Activated CD8-positive, alpha-beta memory T cell treated with anti-CD3 and anti-CD28 coated beads for 1 hour (primary cell): Measurements from ENCODE around the gene NFKBIZ.
A peak's percentile ranks its signal among the peaks of the same experiment; 100 is the strongest.

Source experiments
- DNase-seq, 2 donors: peaks; one replicate each; pipeline ENCODE4 v3.0.0-alpha.2; 2020; ENCODE audit warnings: low read depth in 1 of 2; ENCODE audit errors: extremely low read depth in 1 of 2

The NFKBIZ gene

DNA sequence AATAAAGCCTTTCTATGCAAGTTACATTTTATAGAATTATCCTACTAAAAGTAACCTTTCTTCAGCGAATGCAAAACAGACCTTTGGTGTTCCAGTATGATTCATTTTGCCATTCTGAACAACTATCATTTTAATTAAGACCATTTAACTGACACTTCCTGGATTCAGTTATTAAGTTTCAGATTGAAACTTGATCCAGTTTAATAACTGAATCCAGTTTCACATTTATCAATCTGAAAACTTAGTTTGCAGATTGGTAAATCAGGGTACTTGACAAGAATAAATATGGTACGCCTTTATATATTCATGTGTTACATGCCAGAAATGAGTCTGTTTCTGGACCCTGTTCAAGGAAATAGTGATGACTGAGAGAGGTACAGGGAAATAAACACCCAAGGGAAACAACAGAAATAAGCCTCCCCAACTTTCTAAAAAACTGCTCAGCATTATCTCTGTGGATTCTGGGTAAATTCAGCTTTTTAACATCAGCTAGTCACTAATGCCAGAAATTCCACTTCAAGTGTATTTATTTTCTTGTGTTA lies 23.3 kb upstream of the NFKBIZ start:
- no peak for DNase-seq

- DNase-seq = peak; percentile 50 to 62
These were observed 21.8 kb upstream of the NFKBIZ start for GRCh38 chr3:101827211-101828174.

DNA sequence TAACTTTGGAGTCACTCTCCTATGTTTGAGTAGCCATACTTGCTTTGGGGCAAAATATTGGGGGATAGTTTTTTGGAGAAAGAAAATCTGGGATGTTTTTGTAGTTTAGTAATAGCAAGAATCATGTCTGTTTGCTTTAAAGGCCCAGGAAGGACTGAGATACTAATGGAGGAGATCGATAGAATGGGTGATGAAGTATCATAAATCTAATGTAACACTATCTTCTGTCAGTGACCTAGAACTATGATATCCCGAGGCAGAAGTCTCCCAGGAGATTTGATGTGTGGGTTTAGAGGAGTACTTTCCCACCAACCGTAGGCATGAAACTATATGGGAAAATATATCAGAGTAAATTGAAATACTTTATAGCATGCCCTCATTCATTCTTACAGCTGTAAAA lies 21.0 kb upstream of the NFKBIZ start:
- DNase-seq = no peak

DNA sequence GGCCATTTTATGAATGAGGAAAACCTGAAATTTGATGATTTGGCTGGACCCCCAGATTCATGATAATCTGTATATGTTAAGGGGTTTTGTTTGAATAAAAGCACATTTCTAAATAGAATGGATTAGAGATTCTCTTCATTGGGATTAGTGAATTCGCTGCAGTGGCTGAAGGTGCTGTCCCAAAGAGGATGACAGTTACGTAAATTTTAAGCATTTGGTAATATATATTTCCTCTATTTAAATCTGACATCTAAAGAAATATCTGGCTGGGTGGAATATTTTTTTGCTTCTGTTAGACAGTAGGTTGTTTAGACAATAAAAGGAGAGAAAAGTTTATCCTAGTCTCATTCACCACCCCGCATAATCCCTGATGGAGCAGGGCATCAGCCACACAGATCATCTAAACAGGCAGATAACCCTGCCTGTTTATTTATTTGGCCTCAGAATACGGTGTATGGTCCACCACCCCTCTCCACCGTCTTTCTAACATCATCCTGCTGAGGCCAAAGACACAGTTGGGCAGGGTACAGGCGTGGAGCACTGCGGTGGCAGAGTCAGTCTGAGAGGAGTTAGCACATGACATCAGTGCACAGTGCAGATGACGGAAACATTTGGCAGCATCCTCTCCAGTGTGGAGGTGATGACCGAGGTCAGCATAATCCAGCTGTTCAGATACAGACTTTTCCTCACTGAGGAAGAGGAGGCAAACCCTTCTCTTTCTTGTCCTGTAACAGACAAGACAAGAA lies 20.4 kb upstream of the NFKBIZ start:
- DNase-seq = no peak

GRCh38 chr3:101829437-101829830 lies 19.9 kb upstream of the NFKBIZ start:
- no peak for DNase-seq

DNA sequence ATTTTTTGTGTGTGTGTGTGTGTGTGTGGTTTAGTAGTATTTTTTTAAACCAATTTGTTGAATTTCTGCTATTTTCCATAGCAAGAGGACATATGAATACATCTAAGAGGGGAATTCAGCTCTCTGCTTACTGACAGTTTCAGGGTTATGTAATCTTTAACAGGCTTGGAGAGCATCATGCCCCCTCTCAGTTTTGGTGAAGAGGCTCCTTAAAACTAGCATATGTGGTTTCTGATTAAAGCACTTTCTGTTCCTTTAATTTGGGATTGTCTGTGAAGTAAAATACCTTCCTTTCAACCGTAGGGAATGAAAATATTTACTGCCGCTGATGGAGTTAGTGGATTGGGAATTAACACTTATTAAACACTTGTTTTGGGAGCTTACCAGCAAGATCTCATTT lies 19.4 kb upstream of the NFKBIZ start:
- DNase-seq = no peak

DNA sequence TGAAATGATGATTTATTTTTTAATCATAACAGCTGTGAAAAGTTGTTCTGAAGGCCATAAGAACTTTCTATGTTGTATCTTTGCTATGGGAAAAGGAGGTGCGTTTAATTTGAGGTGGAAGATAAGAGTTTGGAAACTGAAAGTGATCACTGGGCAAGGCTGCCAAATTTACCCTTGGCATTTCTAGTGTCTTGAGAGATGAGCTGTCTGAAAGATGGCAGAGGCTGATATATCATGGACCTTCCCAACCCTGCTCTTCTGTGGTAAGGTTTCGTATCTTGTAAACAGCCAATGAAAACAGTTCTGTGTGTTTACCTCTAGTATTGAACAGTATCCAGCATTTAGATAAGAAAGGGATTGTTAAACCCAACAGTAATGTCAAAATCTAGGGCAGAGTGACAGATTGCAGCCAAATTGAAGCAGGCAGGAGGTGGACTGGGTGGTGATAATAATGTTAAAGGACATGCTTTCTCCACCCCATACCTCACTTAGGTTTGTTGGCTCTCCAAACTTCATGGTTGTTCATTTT lies 15.8 kb upstream of the NFKBIZ start:
- DNase-seq = no peak

DNA sequence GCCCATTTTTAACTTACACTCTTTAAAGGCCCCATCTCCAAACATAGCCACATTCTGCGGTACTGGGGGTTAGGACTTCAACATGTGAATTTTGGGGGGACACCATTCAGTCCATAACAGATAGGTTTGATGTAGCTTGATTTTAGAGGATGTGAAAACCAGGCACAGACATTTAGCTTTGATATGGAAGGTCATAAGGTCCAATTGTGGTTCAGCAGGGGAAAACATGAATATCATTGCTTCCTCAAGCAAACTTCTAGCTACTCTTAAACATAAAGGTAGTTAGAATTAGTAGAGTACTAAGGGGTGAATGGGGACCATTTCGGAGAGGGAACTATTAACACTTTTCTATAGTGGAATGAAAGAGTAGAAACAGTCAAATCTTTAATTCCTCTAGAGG lies 13.6 kb upstream of the NFKBIZ start:
- no peak for DNase-seq

GRCh38 chr3:101836160-101836559 lies 13.2 kb upstream of the NFKBIZ start:
- DNase-seq = no peak

DNA sequence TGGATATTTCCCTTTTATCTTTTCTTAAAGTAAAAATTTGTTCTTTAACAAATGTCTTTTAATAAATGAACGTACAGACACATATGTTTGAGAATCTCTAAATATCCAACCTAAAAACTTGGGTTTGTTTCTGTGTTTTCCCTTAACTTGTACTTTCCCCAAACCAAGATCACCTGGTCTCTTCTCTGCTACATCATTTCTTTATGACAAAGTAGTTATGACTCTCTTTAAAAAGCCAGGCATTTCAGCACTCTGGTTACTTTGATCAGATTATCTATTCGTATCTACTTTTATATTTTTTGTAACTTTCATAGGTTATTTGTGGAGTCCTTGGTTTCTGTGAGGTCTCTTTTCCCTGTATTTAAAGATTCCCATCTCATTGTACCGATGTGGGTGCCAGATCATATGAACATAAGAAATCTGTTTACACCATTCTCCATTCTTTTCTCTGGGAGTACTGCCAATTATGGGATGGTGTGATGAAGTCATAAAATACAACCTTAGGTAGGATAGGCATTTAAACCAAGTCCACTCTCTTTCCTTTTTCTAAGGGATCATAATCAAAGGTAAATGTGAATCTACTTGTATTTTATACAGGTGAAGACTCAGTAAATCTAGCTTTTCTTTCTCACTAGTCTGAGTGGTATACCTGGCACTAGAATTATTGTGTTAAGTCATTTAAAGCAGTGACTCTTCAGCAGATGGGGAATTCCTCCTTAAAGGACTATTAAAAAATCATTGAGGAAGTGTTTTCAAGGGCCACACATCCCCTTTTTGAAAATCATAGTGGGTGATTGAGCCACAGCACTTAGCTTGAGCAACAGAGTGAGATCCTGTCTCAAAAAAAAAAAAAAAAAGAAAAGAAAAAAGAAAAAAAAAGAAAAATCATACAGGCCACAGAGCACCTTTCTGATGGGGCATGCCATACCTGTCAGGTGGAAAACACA lies 12.4 kb upstream of the NFKBIZ start:
- DNase-seq = no peak

GRCh38 chr3:101838691-101839090 lies 10.6 kb upstream of the NFKBIZ start:
- DNase-seq = no peak

DNA sequence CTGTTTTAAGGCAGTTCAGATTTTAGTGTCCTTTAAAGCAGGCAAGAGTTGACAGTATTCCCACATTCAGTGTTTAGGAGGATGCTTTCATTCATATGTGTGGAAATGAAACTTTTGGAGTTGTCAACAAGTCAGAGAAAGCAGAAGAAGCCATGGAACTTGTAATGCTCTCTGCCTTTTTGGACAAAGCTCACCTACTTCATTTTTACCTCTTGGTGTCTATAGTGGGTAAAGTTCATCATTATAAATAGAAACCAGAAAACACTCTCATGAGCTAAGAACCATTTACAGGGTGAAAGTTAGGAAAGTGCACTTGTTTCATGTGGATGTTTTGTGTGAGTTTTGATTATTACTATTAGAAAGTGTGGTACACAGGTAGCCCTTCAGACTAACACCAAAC lies 9.2 kb upstream of the NFKBIZ start:
- no peak for DNase-seq

- no peak for DNase-seq
These were observed 6.9 kb upstream of the NFKBIZ start for GRCh38 chr3:101842245-101842934.

- no peak for DNase-seq
These were observed 6.4 kb upstream of the NFKBIZ start for GRCh38 chr3:101842935-101843330.

GRCh38 chr3:101845425-101845824 lies 3.9 kb upstream of the NFKBIZ start:
- DNase-seq = no peak

DNA sequence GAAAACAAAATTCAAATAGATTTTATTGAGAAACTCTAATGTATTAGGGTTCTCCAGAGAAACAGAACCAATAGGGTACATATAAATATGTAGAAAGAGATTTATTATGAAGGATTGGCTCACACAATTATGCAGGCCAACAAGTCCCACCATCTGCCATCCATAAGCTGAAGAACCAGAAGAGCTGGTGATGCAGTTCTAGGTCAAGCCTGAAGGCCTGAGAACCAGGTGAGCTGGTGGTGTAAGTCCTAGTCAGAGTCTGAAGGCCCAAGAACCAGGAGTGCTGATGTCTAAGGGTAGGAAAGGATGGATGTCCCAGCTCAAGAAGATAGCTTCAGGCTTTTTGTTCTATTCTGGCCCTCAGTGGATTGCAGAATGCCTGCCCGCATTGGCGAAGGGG lies 2.6 kb upstream of the NFKBIZ start:
- DNase-seq = no peak

GRCh38 chr3:101847328-101847727 lies 2.0 kb upstream of the NFKBIZ start:
- DNase-seq = no peak

DNA sequence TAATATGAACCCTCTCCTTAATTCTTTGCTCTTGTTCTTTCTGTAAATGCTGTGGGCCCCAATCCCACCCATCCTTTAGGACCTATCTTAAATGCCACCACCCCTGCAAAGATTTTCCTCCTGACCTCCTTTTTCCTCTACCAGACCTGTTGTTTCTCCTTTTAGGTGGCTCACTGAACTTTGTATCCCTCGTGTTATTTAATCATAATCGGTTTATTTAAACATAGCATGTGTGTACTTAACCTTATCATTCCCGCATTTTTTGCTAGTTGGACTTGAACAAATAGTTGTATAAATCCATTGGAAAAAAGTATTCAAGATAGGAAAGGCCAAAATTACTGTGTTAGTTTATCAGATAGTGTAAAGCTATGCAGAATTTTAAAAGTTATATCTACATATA lies 988 bp upstream of the NFKBIZ start:
- DNase-seq = no peak

GRCh38 chr3:101849714-101850245 lies 466 bp downstream of the NFKBIZ start:
- DNase-seq = peak in 1 of 2 donors; percentile 49
